CD14-positive monocyte (primary cell): ENCODE data around the gene MEA1. TPM values are rescaled to one million over a fixed set of nuclear protein-coding genes. Genes with fewer than 3 reads are reported as not detected.

Experiments used
- DNase-seq, 3 donors: peaks; one replicate each; pipeline ENCODE4 v3.0.0-alpha.2; 2011 to 2022
- H2AFZ ChIP-seq: 2 replicates; pipeline ENCODE4 v1.6.0; 2012; ENCODE audit warnings: mild to moderate bottlenecking, low read depth, low read length, inconsistent platforms; ENCODE audit not compliant: insufficient read depth, poor library complexity, severe bottlenecking
- H3K27ac ChIP-seq, 2 donors: 1 replicate in 1 of 2; 2 replicates in 1 of 2; pipeline ENCODE4 v1.5.1; 2012 to 2013; ENCODE audit warnings: low read length in 2 of 2, control low read depth in 1 of 2, inconsistent platforms in 1 of 2, low read depth in 1 of 2, mild to moderate bottlenecking in 1 of 2
- H3K27me3 ChIP-seq, 2 donors: one replicate each; pipeline versions ENCODE4 v1.6.0 to v1.6.1; 2011 to 2013; ENCODE audit warnings: low read length in 2 of 2; ENCODE audit not compliant: control insufficient read depth in 2 of 2, insufficient read depth in 2 of 2
- H3K36me3 ChIP-seq, 2 donors: replicated peaks in 1 of 2; 1 replicate in 1 of 2; 2 replicates in 1 of 2; pipeline versions ENCODE4 v1.5.1 to v1.6.1; 2012 to 2013; ENCODE audit warnings: low read length in 2 of 2, control low read depth in 1 of 2, inconsistent platforms in 1 of 2, mild to moderate bottlenecking in 1 of 2; ENCODE audit not compliant: insufficient read depth in 2 of 2, control insufficient read depth in 1 of 2
- H3K4me1 ChIP-seq, 2 donors: 1 replicate in 1 of 2; 2 replicates in 1 of 2; pipeline versions ENCODE4 v1.5.1 to v1.6.1; 2012 to 2013; ENCODE audit warnings: low read length in 2 of 2, control low read depth in 1 of 2, inconsistent platforms in 1 of 2, mild to moderate bottlenecking in 1 of 2, moderate library complexity in 1 of 2; ENCODE audit not compliant: insufficient read depth in 2 of 2, control insufficient read depth in 1 of 2
- H3K4me2 ChIP-seq: replicated peaks from 2 replicates; pipeline ENCODE3; 2012; ENCODE audit warnings: low read length, moderate library complexity, mild to moderate bottlenecking; ENCODE audit not compliant: poor library complexity, severe bottlenecking; ENCODE audit errors: extremely low read depth
- H3K4me3 ChIP-seq, 3 experiments: fragments of 200-600 bp in 1 of 3; sonication (generic) in 1 of 3; replicated peaks in 1 of 3; 1 replicate in 2 of 3; 2 replicates in 1 of 3; pipeline ENCODE4 v1.5.1; 2011 to 2013; ENCODE audit warnings: low read length in 3 of 3, mild to moderate bottlenecking in 3 of 3, control low read depth in 2 of 3, low read depth in 2 of 3, inconsistent platforms in 1 of 3, moderate library complexity in 1 of 3
- H3K79me2 ChIP-seq: 2 replicates; pipeline ENCODE4 v1.6.0; 2012; ENCODE audit warnings: mild to moderate bottlenecking, control low read depth, inconsistent platforms, low read length, moderate library complexity; ENCODE audit not compliant: insufficient read depth
- H3K9ac ChIP-seq: 2 replicates; pipeline ENCODE4 v1.6.0; 2017; ENCODE audit warnings: low read length, mild to moderate bottlenecking; ENCODE audit not compliant: insufficient read depth, poor library complexity, severe bottlenecking
- H3K9me3 ChIP-seq, 2 donors: replicated peaks in 1 of 2; 1 replicate in 1 of 2; 2 replicates in 1 of 2; pipeline versions ENCODE4 v1.5.1 to v1.6.1; 2012 to 2013; ENCODE audit warnings: low read length in 2 of 2, control low read depth in 1 of 2; ENCODE audit not compliant: control insufficient read depth in 1 of 2, insufficient read depth in 1 of 2
- H4K20me1 ChIP-seq: 2 replicates; pipeline ENCODE4 v1.6.0; 2012; ENCODE audit warnings: mild to moderate bottlenecking, low read length, control low read depth, moderate library complexity; ENCODE audit not compliant: insufficient read depth
- H3K27ac Mint-ChIP-seq, 7 donors: one replicate each; pipeline ENCODE4 v1.8.0; 2020; ENCODE audit warnings: mild to moderate bottlenecking in 7 of 7, mixed read lengths in 7 of 7, moderate library complexity in 6 of 7, inconsistent platforms in 2 of 7
- H3K27me3 Mint-ChIP-seq, 3 donors: one replicate each; pipeline ENCODE4 v1.8.0; 2021 to 2022; ENCODE audit warnings: low read depth in 3 of 3, mild to moderate bottlenecking in 3 of 3, mixed read lengths in 3 of 3, moderate library complexity in 3 of 3, inconsistent platforms in 1 of 3
- H3K36me3 Mint-ChIP-seq, 2 donors: one replicate each; pipeline ENCODE4 v1.8.0; 2020; ENCODE audit warnings: mixed read lengths in 2 of 2, inconsistent platforms in 1 of 2, mild to moderate bottlenecking in 1 of 2
- H3K4me1 Mint-ChIP-seq: one replicate; pipeline ENCODE4 v1.8.0; 2020; ENCODE audit warnings: mild to moderate bottlenecking, mixed read lengths
- H3K4me3 Mint-ChIP-seq, 2 donors: one replicate each; pipeline ENCODE4 v1.8.0; 2020; ENCODE audit warnings: mild to moderate bottlenecking in 2 of 2, mixed read lengths in 2 of 2, moderate library complexity in 1 of 2
- H3K9me3 Mint-ChIP-seq, 7 donors: one replicate each; pipeline ENCODE4 v1.8.0; 2020 to 2022; ENCODE audit warnings: mixed read lengths in 7 of 7, mild to moderate bottlenecking in 6 of 7, moderate library complexity in 6 of 7, inconsistent platforms in 2 of 7
- CTCF ChIP-seq: fragments of 200-600 bp; IDR thresholded peaks from one replicate; pipeline ENCODE4 v1.8.0; 2022; ENCODE audit warnings: antibody characterized with exemption, mild to moderate bottlenecking
- WGBS: methylation state at CpG from one replicate; pipeline ENCODE4 v1.1.5; 2013; ENCODE audit warnings: missing lambda C conversion rate; ENCODE audit not compliant: insufficient coverage; 5-methylcytosine and 5-hydroxymethylcytosine counted together
- intact Hi-C, 2 donors: fragments of 100-400 bp; cut with micrococcal nuclease; formaldehyde crosslinking; loops; one replicate each; pipeline versions ENCODE4 v1.15.0 to v1.15.1; 2023
- polyA plus RNA-seq, 3 donors: library from polyadenylated mRNA; depleted of rRNA in 1 of 3; unstranded in 2 of 3; stranded (reverse) in 1 of 3; fragments of 300-500 nt in 2 of 3; fragments of >200 nt in 1 of 3; fragmentation: Illumina TruSeq in 2 of 3; gene quantifications; 1 replicate in 2 of 3; 2 replicates in 1 of 3; pipeline ENCODE4 v1.2.3, GENCODE V29; 2012 to 2021

The MEA1 gene
- polyA plus RNA-seq, 3 donors, result 31.0 to 59.6 (median 58.8) TPM

- peaks cover 4 to 19% of the 10 kb centered on the region in 2 donors for H3K36me3 ChIP-seq
- H2AFZ ChIP-seq, result no peak overlapping the region
- Mint-ChIP-seq H3K36me3 (peaks cover 18 to 22% of the 10 kb centered on the region in 2 donors), H3K9me3 (no peaks in the 10 kb centered on the region), H3K27me3 (no peaks in the 10 kb centered on the region), H3K27ac (no peak overlapping the region), H3K4me3 (no peak overlapping the region), H3K4me1 (peaks cover 25% of the 10 kb centered on the region)
- intact Hi-C loops, result no loop called here
- no peaks in the 10 kb centered on the region for H3K27me3 ChIP-seq
- no peak for DNase-seq
- H4K20me1 ChIP-seq, result no peaks in the 10 kb centered on the region
- WGBS, result 96% methylated on average over 2 of the region's 2 CpGs
- H3K79me2 ChIP-seq, result peaks cover 17% of the 10 kb centered on the region
- H3K4me2 ChIP-seq, result no peak overlapping the region
- no peaks in the 10 kb centered on the region for H3K9me3 ChIP-seq
- no peak overlapping the region for H3K4me3 ChIP-seq
- TF ChIP-seq CTCF, result no peak
- peaks cover 14 to 23% of the 10 kb centered on the region in 2 donors for H3K4me1 ChIP-seq
- no peak overlapping the region for H3K9ac ChIP-seq
- H3K27ac ChIP-seq, result no peak overlapping the region
Observed at GRCh38 chr6:43061861-43062260, 48.1 kb upstream of the MEA1 start.

- Histone ChIP-seq H3K4me3 (peak overlapping the region in 1 of 3 experiments; percentile 99), H3K4me2 (no peak overlapping the region), H3K27ac (no peak overlapping the region), H3K79me2 (peaks cover 17% of the 10 kb centered on the region), H3K4me1 (peaks cover 14 to 23% of the 10 kb centered on the region in 2 donors), H3K27me3 (no peaks in the 10 kb centered on the region), H3K9me3 (no peaks in the 10 kb centered on the region), H2AFZ (peak overlapping the region; percentile 99), H3K36me3 (peaks cover 0 to 16% of the 10 kb centered on the region in 2 donors), H4K20me1 (no peaks in the 10 kb centered on the region), H3K9ac (no peak overlapping the region)
- intact Hi-C loops, result no loop called here
- peaks cover 15 to 22% of the 10 kb centered on the region in 2 donors for H3K36me3 Mint-ChIP-seq
- no peak for TF ChIP-seq CTCF
- H3K27ac Mint-ChIP-seq, result peak overlapping the region in 3 of 7 donors; percentile 10 to 99 (median 61)
- peak overlapping the region in 1 of 2 donors; percentile 1 for H3K4me3 Mint-ChIP-seq
- H3K27me3 Mint-ChIP-seq, result no peaks in the 10 kb centered on the region
- H3K9me3 Mint-ChIP-seq, result no peaks in the 10 kb centered on the region
- no peak for DNase-seq
- WGBS, result 95% methylated on average over 8 of the region's 12 CpGs
- H3K4me1 Mint-ChIP-seq, result peaks cover 25% of the 10 kb centered on the region
Observed at GRCh38 chr6:43060755-43061633, 47.2 kb upstream of the MEA1 start.
